ENCODE measurements around the gene TLK1.
"Not testable (repeated sequence)": the region's sequence is repeated elsewhere in the genome, so short reads cannot be mapped to it uniquely, and the experiment has no call there.

The TLK1 gene

GRCh38 chr2:171167352-171167997, 6.8 kb upstream of the TLK1 start:
- Histone ChIP-seq H3K4me3 (ENCODE audit: low read depth, low read length) (no peak overlapping the region), H3K9me3 (no peaks in the 10 kb centered on the region), H3K36me3 (no peaks in the 10 kb centered on the region), H3K27me3 (no peaks in the 10 kb centered on the region), H3K4me1 (no peaks in the 10 kb centered on the region)
- DNase-seq, result no peak
- TF ChIP-seq CTCF (IDR thresholded peaks at IDR 0.05; ENCODE audit: low read depth, low read length), result no peak

- DNase-seq, result no peak
- TF ChIP-seq CTCF (IDR thresholded peaks at IDR 0.05; ENCODE audit: low read depth, low read length), result no peak
Measured at GRCh38 chr2:171166328-171166983, 5.8 kb upstream of the TLK1 start.

GRCh38 chr2:171165967-171166327, 5.3 kb upstream of the TLK1 start:
- H3K4me3 ChIP-seq (ENCODE audit: low read depth, low read length), result no peak overlapping the region
- no peak for DNase-seq
- no peaks in the 10 kb centered on the region for H3K9me3 ChIP-seq
- H3K27me3 ChIP-seq, result no peaks in the 10 kb centered on the region
- no peaks in the 10 kb centered on the region for H3K36me3 ChIP-seq
- TF ChIP-seq CTCF (IDR thresholded peaks at IDR 0.05; ENCODE audit: low read depth, low read length), result no peak
- H3K4me1 ChIP-seq, result no peaks in the 10 kb centered on the region

More at GRCh38 chr2:171166328-171166983, 5.8 kb upstream of the TLK1 start:
- Histone ChIP-seq H3K9me3 (no peaks in the 10 kb centered on the region), H3K27me3 (no peaks in the 10 kb centered on the region), H3K36me3 (no peaks in the 10 kb centered on the region), H3K4me1 (no peaks in the 10 kb centered on the region), H3K4me3 (ENCODE audit: low read depth, low read length) (no peak overlapping the region)

GRCh38 chr2:171163261-171163660, 2.6 kb upstream of the TLK1 start:
- Histone ChIP-seq H3K4me1 (no peaks in the 10 kb centered on the region), H3K9me3 (no peaks in the 10 kb centered on the region), H3K36me3 (no peaks in the 10 kb centered on the region), H3K27me3 (no peaks in the 10 kb centered on the region), H3K4me3 (ENCODE audit: low read depth, low read length) (no peak overlapping the region)
- TF ChIP-seq CTCF (IDR thresholded peaks at IDR 0.05; ENCODE audit: low read depth, low read length), result no peak
- no peak for DNase-seq

- not testable (repeated sequence) for H3K36me3 ChIP-seq
Measured at GRCh38 chr2:171162522-171163197, 2.0 kb upstream of the TLK1 start.

GRCh38 chr2:171160956-171161740, 455 bp upstream of the TLK1 start:
- DNase-seq, result peak; percentile 59
- no peaks in the 10 kb centered on the region for H3K4me1 ChIP-seq

More at GRCh38 chr2:171162522-171163197, 2.0 kb upstream of the TLK1 start:
- H3K9me3 ChIP-seq; H3K4me3 ChIP-seq (ENCODE audit: low read depth, low read length); H3K4me1 ChIP-seq; DNase-seq; H3K27me3 ChIP-seq: not testable (repeated sequence)

More at GRCh38 chr2:171160956-171161740, 455 bp upstream of the TLK1 start:
- H3K36me3 ChIP-seq, result no peaks in the 10 kb centered on the region
- no peak for TF ChIP-seq CTCF (IDR thresholded peaks at IDR 0.05; ENCODE audit: low read depth, low read length)
- no peaks in the 10 kb centered on the region for H3K9me3 ChIP-seq
- H3K27me3 ChIP-seq, result no peaks in the 10 kb centered on the region
- peak overlapping the region; percentile 85 for H3K4me3 ChIP-seq (ENCODE audit: low read depth, low read length)

Data from BE2C (cell line).